Measurements from ENCODE around the gene DAZL.

Gene DAZL

GRCh38 chr3:16570113-16570512, 35.1 kb downstream of the DAZL start:
- Histone ChIP-seq H3K79me1 (ENCODE audit: low read length) (no peaks in the 10 kb centered on the region), H3K18ac (ENCODE audit: low read length) (no peak overlapping the region), H4K8ac (ENCODE audit: low read depth, low read length) (no peak overlapping the region), H3K27me3 (ENCODE audit: insufficient read depth, low read length, poor library complexity) (no peaks in the 10 kb centered on the region), H3K4me3 (ENCODE audit: low read length) (no peak overlapping the region), H3K79me2 (ENCODE audit: control insufficient read depth, insufficient read depth, low read length) (no peaks in the 10 kb centered on the region), H3K36me3 (ENCODE audit: control insufficient read depth, insufficient read depth, low read length) (no peaks in the 10 kb centered on the region), H3K27ac (ENCODE audit: low read depth, low read length) (no peak overlapping the region), H2BK120ac (ENCODE audit: low read depth, low read length) (no peak overlapping the region), H2BK15ac (replicated peaks; ENCODE audit: low read depth) (no peak overlapping the region), H3K4ac (ENCODE audit: low read depth, low read length) (no peak overlapping the region), H3K23ac (ENCODE audit: low read length) (no peak overlapping the region), H3K9ac (ENCODE audit: low read length) (no peak overlapping the region), H3K4me2 (ENCODE audit: low read length) (no peak overlapping the region), H3K56ac (ENCODE audit: low read length) (no peak overlapping the region), H4K5ac (ENCODE audit: low read length) (no peak overlapping the region), H3K4me1 (ENCODE audit: control insufficient read depth, low read depth, low read length) (no peaks in the 10 kb centered on the region), H2AK5ac (ENCODE audit: low read length) (no peak overlapping the region), H2BK5ac (ENCODE audit: low read length) (no peak overlapping the region)
- WGBS (ENCODE audit: extremely low coverage, insufficient coverage, low lambda C conversion rate), result no CpG with 5 or more reads among the region's 4 CpGs
- no peak for DNase-seq

- Histone ChIP-seq H4K8ac (ENCODE audit: low read depth, low read length) (no peak overlapping the region), H3K9ac (ENCODE audit: low read length) (no peak overlapping the region), H4K5ac (ENCODE audit: low read length) (no peak overlapping the region), H3K36me3 (ENCODE audit: control insufficient read depth, insufficient read depth, low read length) (no peaks in the 10 kb centered on the region), H3K56ac (ENCODE audit: low read length) (no peak overlapping the region), H3K79me2 (ENCODE audit: control insufficient read depth, insufficient read depth, low read length) (no peaks in the 10 kb centered on the region), H3K27ac (ENCODE audit: low read depth, low read length) (no peak overlapping the region), H3K4ac (ENCODE audit: low read depth, low read length) (no peak overlapping the region), H2BK5ac (ENCODE audit: low read length) (no peak overlapping the region), H3K79me1 (ENCODE audit: low read length) (no peaks in the 10 kb centered on the region), H3K23ac (ENCODE audit: low read length) (no peak overlapping the region), H2BK15ac (replicated peaks; ENCODE audit: low read depth) (no peak overlapping the region), H3K4me1 (ENCODE audit: control insufficient read depth, low read depth, low read length) (no peaks in the 10 kb centered on the region), H3K27me3 (ENCODE audit: insufficient read depth, low read length, poor library complexity) (no peaks in the 10 kb centered on the region), H2BK120ac (ENCODE audit: low read depth, low read length) (no peak overlapping the region), H3K18ac (ENCODE audit: low read length) (no peak overlapping the region), H3K4me3 (ENCODE audit: low read length) (no peak overlapping the region), H2AK5ac (ENCODE audit: low read length) (no peak overlapping the region), H3K4me2 (ENCODE audit: low read length) (no peak overlapping the region)
- no CpG with 5 or more reads among the region's 2 CpGs for WGBS (ENCODE audit: extremely low coverage, insufficient coverage, low lambda C conversion rate)
- no peak for DNase-seq
Observed at GRCh38 chr3:16568532-16568931, 36.7 kb downstream of the DAZL start.

GRCh38 chr3:16568115-16568514, 37.1 kb downstream of the DAZL start:
- Histone ChIP-seq H3K56ac (ENCODE audit: low read length) (no peak overlapping the region), H3K4me3 (ENCODE audit: low read length) (no peak overlapping the region), H3K23ac (ENCODE audit: low read length) (no peak overlapping the region), H3K18ac (ENCODE audit: low read length) (no peak overlapping the region), H3K27ac (ENCODE audit: low read depth, low read length) (no peak overlapping the region), H4K8ac (ENCODE audit: low read depth, low read length) (no peak overlapping the region), H2BK120ac (ENCODE audit: low read depth, low read length) (no peak overlapping the region), H3K79me2 (ENCODE audit: control insufficient read depth, insufficient read depth, low read length) (no peaks in the 10 kb centered on the region), H4K5ac (ENCODE audit: low read length) (no peak overlapping the region), H3K36me3 (ENCODE audit: control insufficient read depth, insufficient read depth, low read length) (no peaks in the 10 kb centered on the region), H3K4me2 (ENCODE audit: low read length) (no peak overlapping the region), H3K27me3 (ENCODE audit: insufficient read depth, low read length, poor library complexity) (no peaks in the 10 kb centered on the region), H2BK15ac (replicated peaks; ENCODE audit: low read depth) (no peak overlapping the region), H3K79me1 (ENCODE audit: low read length) (no peaks in the 10 kb centered on the region), H3K9ac (ENCODE audit: low read length) (no peak overlapping the region), H3K4me1 (ENCODE audit: control insufficient read depth, low read depth, low read length) (no peaks in the 10 kb centered on the region), H2BK5ac (ENCODE audit: low read length) (no peak overlapping the region), H2AK5ac (ENCODE audit: low read length) (no peak overlapping the region), H3K4ac (ENCODE audit: low read depth, low read length) (no peak overlapping the region)
- no peak for DNase-seq
- no CpG with 5 or more reads among the region's 2 CpGs for WGBS (ENCODE audit: extremely low coverage, insufficient coverage, low lambda C conversion rate)

GRCh38 chr3:16559653-16560365, 45.4 kb downstream of the DAZL start:
- no peak overlapping the region for H3K23ac ChIP-seq (ENCODE audit: low read length)
- no peak overlapping the region for H2BK5ac ChIP-seq (ENCODE audit: low read length)
- H3K27me3 ChIP-seq (ENCODE audit: insufficient read depth, low read length, poor library complexity), result no peaks in the 10 kb centered on the region
- no peak overlapping the region for H3K4me2 ChIP-seq (ENCODE audit: low read length)
- no peak overlapping the region for H3K4ac ChIP-seq (ENCODE audit: low read depth, low read length)
- H3K36me3 ChIP-seq (ENCODE audit: control insufficient read depth, insufficient read depth, low read length), result no peaks in the 10 kb centered on the region
- no peak overlapping the region for H3K9ac ChIP-seq (ENCODE audit: low read length)
- WGBS (ENCODE audit: extremely low coverage, insufficient coverage, low lambda C conversion rate), result no CpG with 5 or more reads among the region's 5 CpGs
- no peak overlapping the region for H3K18ac ChIP-seq (ENCODE audit: low read length)
- no peak overlapping the region for H4K8ac ChIP-seq (ENCODE audit: low read depth, low read length)
- no peaks in the 10 kb centered on the region for H3K4me1 ChIP-seq (ENCODE audit: control insufficient read depth, low read depth, low read length)
- no peaks in the 10 kb centered on the region for H3K79me1 ChIP-seq (ENCODE audit: low read length)
- H2BK15ac ChIP-seq (replicated peaks; ENCODE audit: low read depth), result no peak overlapping the region
- no peak overlapping the region for H4K5ac ChIP-seq (ENCODE audit: low read length)
- no peak overlapping the region for H3K27ac ChIP-seq (ENCODE audit: low read depth, low read length)
- H2AK5ac ChIP-seq (ENCODE audit: low read length), result no peak overlapping the region
- H3K56ac ChIP-seq (ENCODE audit: low read length), result no peak overlapping the region
- no peaks in the 10 kb centered on the region for H3K79me2 ChIP-seq (ENCODE audit: control insufficient read depth, insufficient read depth, low read length)
- H3K4me3 ChIP-seq (ENCODE audit: low read length), result no peak overlapping the region
- no peak for DNase-seq
- H2BK120ac ChIP-seq (ENCODE audit: low read depth, low read length), result no peak overlapping the region

GRCh38 chr3:16554126-16554525, 51.1 kb downstream of the DAZL start:
- H3K4me1 ChIP-seq (ENCODE audit: control insufficient read depth, low read depth, low read length), result no peaks in the 10 kb centered on the region
- no peak overlapping the region for H2BK120ac ChIP-seq (ENCODE audit: low read depth, low read length)
- no peak overlapping the region for H3K23ac ChIP-seq (ENCODE audit: low read length)
- no peak overlapping the region for H3K4ac ChIP-seq (ENCODE audit: low read depth, low read length)
- H3K79me1 ChIP-seq (ENCODE audit: low read length), result no peaks in the 10 kb centered on the region
- no peak overlapping the region for H4K8ac ChIP-seq (ENCODE audit: low read depth, low read length)
- no peak overlapping the region for H2AK5ac ChIP-seq (ENCODE audit: low read length)
- H3K4me2 ChIP-seq (ENCODE audit: low read length), result no peak overlapping the region
- H2BK5ac ChIP-seq (ENCODE audit: low read length), result no peak overlapping the region
- no peak overlapping the region for H3K4me3 ChIP-seq (ENCODE audit: low read length)
- H3K9ac ChIP-seq (ENCODE audit: low read length), result no peak overlapping the region
- H3K36me3 ChIP-seq (ENCODE audit: control insufficient read depth, insufficient read depth, low read length), result no peaks in the 10 kb centered on the region
- no peaks in the 10 kb centered on the region for H3K27me3 ChIP-seq (ENCODE audit: insufficient read depth, low read length, poor library complexity)
- H3K18ac ChIP-seq (ENCODE audit: low read length), result no peak overlapping the region
- no peak overlapping the region for H2BK15ac ChIP-seq (replicated peaks; ENCODE audit: low read depth)
- WGBS (ENCODE audit: extremely low coverage, insufficient coverage, low lambda C conversion rate), result no CpG with 5 or more reads among the region's 4 CpGs
- H3K79me2 ChIP-seq (ENCODE audit: control insufficient read depth, insufficient read depth, low read length), result no peaks in the 10 kb centered on the region
- DNase-seq, result no peak
- H3K56ac ChIP-seq (ENCODE audit: low read length), result no peak overlapping the region
- no peak overlapping the region for H3K27ac ChIP-seq (ENCODE audit: low read depth, low read length)
- H4K5ac ChIP-seq (ENCODE audit: low read length), result no peak overlapping the region

GRCh38 chr3:16552757-16553156, 52.5 kb downstream of the DAZL start:
- H3K56ac ChIP-seq (ENCODE audit: low read length), result no peak overlapping the region
- no peak overlapping the region for H4K5ac ChIP-seq (ENCODE audit: low read length)
- no peaks in the 10 kb centered on the region for H3K79me1 ChIP-seq (ENCODE audit: low read length)
- no peak overlapping the region for H3K9ac ChIP-seq (ENCODE audit: low read length)
- H4K8ac ChIP-seq (ENCODE audit: low read depth, low read length), result no peak overlapping the region
- no peak overlapping the region for H2BK15ac ChIP-seq (replicated peaks; ENCODE audit: low read depth)
- no peaks in the 10 kb centered on the region for H3K79me2 ChIP-seq (ENCODE audit: control insufficient read depth, insufficient read depth, low read length)
- no peaks in the 10 kb centered on the region for H3K27me3 ChIP-seq (ENCODE audit: insufficient read depth, low read length, poor library complexity)
- no peak overlapping the region for H3K18ac ChIP-seq (ENCODE audit: low read length)
- no peaks in the 10 kb centered on the region for H3K4me1 ChIP-seq (ENCODE audit: control insufficient read depth, low read depth, low read length)
- no peaks in the 10 kb centered on the region for H3K36me3 ChIP-seq (ENCODE audit: control insufficient read depth, insufficient read depth, low read length)
- no peak overlapping the region for H3K4me2 ChIP-seq (ENCODE audit: low read length)
- no peak overlapping the region for H3K23ac ChIP-seq (ENCODE audit: low read length)
- H2BK120ac ChIP-seq (ENCODE audit: low read depth, low read length), result no peak overlapping the region
- no peak overlapping the region for H2AK5ac ChIP-seq (ENCODE audit: low read length)
- H3K4ac ChIP-seq (ENCODE audit: low read depth, low read length), result no peak overlapping the region
- no peak overlapping the region for H3K27ac ChIP-seq (ENCODE audit: low read depth, low read length)
- no peak overlapping the region for H2BK5ac ChIP-seq (ENCODE audit: low read length)
- H3K4me3 ChIP-seq (ENCODE audit: low read length), result no peak overlapping the region
- DNase-seq, result no peak
- no CpG with 5 or more reads among the region's 3 CpGs for WGBS (ENCODE audit: extremely low coverage, insufficient coverage, low lambda C conversion rate)
